Heart left ventricle (tissue), 16 donors: ENCODE data around the gene TTI1. TPM values are rescaled to one million over a fixed set of nuclear protein-coding genes. Genes with fewer than 3 reads are reported as not detected.

Experiments
- ATAC-seq, 4 donors: fragments of 200-7000 bp; cut with Tn5 transposase; one replicate each; pipeline ENCODE4 v1.9.1; 2020 to 2022; ENCODE audit warnings: moderate library complexity in 4 of 4, mild to moderate bottlenecking in 3 of 4, moderate number of reproducible peaks in 1 of 4
- DNase-seq, 5 donors: peaks; one replicate each; pipeline ENCODE4 v3.0.0-alpha.2; 2020
- H3K27ac ChIP-seq, 12 donors: fragments of 200-600 bp; sonication (generic) in 4 of 12; one replicate each; pipeline versions ENCODE4 v1.5.0 to v1.8.0; 2016 to 2022; ENCODE audit warnings: mild to moderate bottlenecking in 2 of 12
- H3K27me3 ChIP-seq, 9 donors: fragments of 200-600 bp; sonication (generic) in 2 of 9; one replicate each; pipeline versions ENCODE4 v1.5.1 to v1.8.0; 2016 to 2022; ENCODE audit warnings: mild to moderate bottlenecking in 3 of 9
- H3K36me3 ChIP-seq, 9 donors: fragments of 200-600 bp; sonication (generic) in 2 of 9; one replicate each; pipeline versions ENCODE4 v1.5.0 to v1.8.0; 2018 to 2022; ENCODE audit warnings: mild to moderate bottlenecking in 2 of 9
- H3K4me1 ChIP-seq, 12 donors: fragments of 200-600 bp; sonication (generic) in 4 of 12; one replicate each; pipeline versions ENCODE4 v1.5.0 to v1.8.0; 2016 to 2022; ENCODE audit warnings: mild to moderate bottlenecking in 3 of 12
- H3K4me3 ChIP-seq, 12 donors: fragments of 200-600 bp; sonication (generic) in 4 of 12; one replicate each; pipeline versions ENCODE4 v1.5.0 to v1.8.0; 2017 to 2022; ENCODE audit warnings: mild to moderate bottlenecking in 9 of 12, moderate library complexity in 4 of 12
- H3K9me3 ChIP-seq, 12 donors: fragments of 200-600 bp; sonication (generic) in 4 of 12; one replicate each; pipeline versions ENCODE4 v1.5.0 to v1.8.0; 2016 to 2022; ENCODE audit warnings: mild to moderate bottlenecking in 1 of 12
- CTCF ChIP-seq, 12 donors: fragments of 200-600 bp; sonication (generic) in 4 of 12; IDR thresholded peaks; one replicate each; pipeline versions ENCODE4 v1.5.0 to v1.8.0; 2018 to 2022; ENCODE audit warnings: antibody characterized with exemption in 12 of 12, mild to moderate bottlenecking in 5 of 12
- POLR2A ChIP-seq, 2 donors: fragments of 450-650 bp; IDR thresholded peaks; one replicate each; pipeline ENCODE4 v1.6.1; 2017; ENCODE audit warnings: antibody characterized with exemption in 2 of 2, mild to moderate bottlenecking in 2 of 2, moderate library complexity in 2 of 2
- WGBS, 4 donors: extraction: QIAGEN DNeasy Blood & Tissue Kit in 2 of 4; methylation state at CpG; one replicate each; pipeline versions ENCODE4 v1.1.5 to v1.1.7; 2013 to 2018; 5-methylcytosine and 5-hydroxymethylcytosine counted together
- intact Hi-C, 10 donors: fragments of 100-400 bp; cut with DNase I; formaldehyde crosslinking; loops; one replicate each; pipeline versions ENCODE4 v1.11.1 to v1.14.2; 2022
- polyA plus RNA-seq, 2 donors: library from polyadenylated mRNA; stranded (reverse); fragments of 200-250 nt; gene quantifications; one replicate each; pipeline ENCODE4 v1.2.3, GENCODE V29; 2013
- total RNA-seq, 9 donors: library from RNA; depleted of rRNA in 2 of 9; stranded (reverse); fragments of >200 nt in 2 of 9; fragmentation: NEBNext Ultra II Directional in 3 of 9; extraction: Animal tissue kit (Norgen Biotek cat#: 25700) in 3 of 9; gene quantifications; one replicate each; pipeline versions ENCODE4 v1.1.0 to v1.2.4, GENCODE V29; 2016 to 2023
- donor health status: ischemic (EF 13 %, LVEDD 7.1; RV severe dilation, severe dysfunction).
- donor health status: healthy with polysubstance abuse.
- donor health status: DM: no; HTN: yes; CAD: no.
- donor health status: DM: no; HTN: no; CAD: no.
- donor health status: ischemic (EF 25% LVEDD 6.9; RV normal size, moderate dysfunction).
- donor health status: ischemic (EF 25% LVEDD 5.7; RV mildly dilated, moderate dysfunction).
- donor health status: healthy.
- donor health status: DM: yes; HTN: yes; CAD: no.
- donor health status: ischemic (EF 35%, LVEDD 5.7; RV mildly dilated, moderate dysfunction).
- donor health status: nonischemic (EF 11% LVEDD 7.7; RV severe dilation, severe dysfunction).
- donor health status: DM: yes; HTN: yes; CAD: no.
- donor health status: PGD.
- donor health status: ischemic (EF 29% LVEDD 5.4; RV normal size, mild dysfunction).
- donor health status: nonischemic (EF 23%, LVEDD 6.1; RV moderate dilation, normal function).

TTI1 gene
- total and polyA plus RNA-seq, 11 donors, result 7.3 to 13.3 (median 11.0) TPM

GRCh38 chr20:37935435-37935834 is 97.8 kb downstream of the TTI1 start:
- no peak overlapping the region for H3K27ac ChIP-seq
- ATAC-seq (no peak), DNase-seq (no peak)
- intact Hi-C loops, result no loop called here
- H3K4me1 ChIP-seq, result no peaks in the 10 kb centered on the region
- 46 to 63% (median 56%) methylated on average over 7 of the region's 7 CpGs for WGBS, 4 donors
- H3K36me3 ChIP-seq, result no peaks in the 10 kb centered on the region
- TF ChIP-seq POLR2A (IDR thresholded peaks at IDR 0.05) (no peak), CTCF (IDR thresholded peaks at IDR 0.05) (no peak)
- no peak overlapping the region for H3K4me3 ChIP-seq
- peaks cover 0 to 11% (median 0%) of the 10 kb centered on the region in 9 donors for H3K27me3 ChIP-seq
- no peaks in the 10 kb centered on the region for H3K9me3 ChIP-seq

GRCh38 chr20:37934634-37935375 is 98.5 kb downstream of the TTI1 start:
- intact Hi-C loops, result no loop called here
- Histone ChIP-seq H3K27me3 (peaks cover 0 to 11% (median 0%) of the 10 kb centered on the region in 9 donors), H3K4me3 (no peak overlapping the region), H3K36me3 (no peaks in the 10 kb centered on the region), H3K27ac (no peak overlapping the region), H3K9me3 (no peaks in the 10 kb centered on the region), H3K4me1 (no peaks in the 10 kb centered on the region)
- WGBS, 4 donors, result 83 to 91% (median 86%) methylated on average over 14 of the region's 14 CpGs
- DNase-seq (no peak), ATAC-seq (no peak)
- no peak for TF ChIP-seq CTCF (IDR thresholded peaks at IDR 0.05)
- TF ChIP-seq POLR2A (IDR thresholded peaks at IDR 0.05), result no peak

- no peak overlapping the region for H3K27ac ChIP-seq
- no peaks in the 10 kb centered on the region for H3K36me3 ChIP-seq
- H3K4me3 ChIP-seq, result no peak overlapping the region
- no peaks in the 10 kb centered on the region for H3K9me3 ChIP-seq
- 80 to 91% (median 89%) methylated on average over 15 of the region's 15 CpGs for WGBS, 4 donors
- ATAC-seq (no peak), DNase-seq (no peak)
- H3K27me3 ChIP-seq, result peaks cover 0 to 11% (median 0%) of the 10 kb centered on the region in 9 donors
- H3K4me1 ChIP-seq, result no peaks in the 10 kb centered on the region
- TF ChIP-seq CTCF (IDR thresholded peaks at IDR 0.05) (no peak), POLR2A (IDR thresholded peaks at IDR 0.05) (no peak)
- intact Hi-C loops, result no loop called here
These were observed 99.2 kb downstream of the TTI1 start for GRCh38 chr20:37933786-37934633.

Other genes with a start within 250 kb of the TTI1 start
- gene VSTM2L, start 130.3 kb downstream of the TTI1 start, total RNA-seq, result 10 to 100 TPM in 5 of 9 donors, 1 to 10 TPM in 4; 3.7 to 49.5 (median 17.4) TPM
- 10 to 100 TPM; 10.7 to 28.1 TPM for gene VSTM2L, start 130.3 kb downstream of the TTI1 start, polyA plus RNA-seq
- gene RPRD1B, start 290 bp upstream of the TTI1 start, total RNA-seq, result 10 to 100 TPM; 32.5 to 60.2 (median 43.1) TPM
- gene RPRD1B, start 290 bp upstream of the TTI1 start, polyA plus RNA-seq, result 10 to 100 TPM in 1 of 2 donors, 1 to 10 TPM in 1; 9.1 to 41.3 TPM
- 1,000 to 10,000 TPM in 1 of 9 donors, 100 to 1,000 TPM in 8; 271 to 1,146 (median 567) TPM for gene TGM2, start 131.8 kb upstream of the TTI1 start, total RNA-seq
- 100 to 1,000 TPM; 211 to 972 TPM for gene TGM2, start 131.8 kb upstream of the TTI1 start, polyA plus RNA-seq
- 1 to 10 TPM; 2.3 to 6.7 (median 5.2) TPM for gene KIAA1755, start 227.3 kb upstream of the TTI1 start, total RNA-seq
- 1 to 10 TPM; 2.1 TPM for gene KIAA1755, start 227.3 kb upstream of the TTI1 start, polyA plus RNA-seq